ENCODE results near the gene CACNA2D2. TPM values are rescaled to one million over a fixed set of nuclear protein-coding genes. Genes with fewer than 3 reads are reported as not detected.
A peak's percentile ranks its signal among the peaks of the same experiment; 100 is the strongest.

Gene CACNA2D2
- total RNA-seq, 4 donors from 2014 or later: 0.19 to 3.6 (median 0.94) TPM

DNA sequence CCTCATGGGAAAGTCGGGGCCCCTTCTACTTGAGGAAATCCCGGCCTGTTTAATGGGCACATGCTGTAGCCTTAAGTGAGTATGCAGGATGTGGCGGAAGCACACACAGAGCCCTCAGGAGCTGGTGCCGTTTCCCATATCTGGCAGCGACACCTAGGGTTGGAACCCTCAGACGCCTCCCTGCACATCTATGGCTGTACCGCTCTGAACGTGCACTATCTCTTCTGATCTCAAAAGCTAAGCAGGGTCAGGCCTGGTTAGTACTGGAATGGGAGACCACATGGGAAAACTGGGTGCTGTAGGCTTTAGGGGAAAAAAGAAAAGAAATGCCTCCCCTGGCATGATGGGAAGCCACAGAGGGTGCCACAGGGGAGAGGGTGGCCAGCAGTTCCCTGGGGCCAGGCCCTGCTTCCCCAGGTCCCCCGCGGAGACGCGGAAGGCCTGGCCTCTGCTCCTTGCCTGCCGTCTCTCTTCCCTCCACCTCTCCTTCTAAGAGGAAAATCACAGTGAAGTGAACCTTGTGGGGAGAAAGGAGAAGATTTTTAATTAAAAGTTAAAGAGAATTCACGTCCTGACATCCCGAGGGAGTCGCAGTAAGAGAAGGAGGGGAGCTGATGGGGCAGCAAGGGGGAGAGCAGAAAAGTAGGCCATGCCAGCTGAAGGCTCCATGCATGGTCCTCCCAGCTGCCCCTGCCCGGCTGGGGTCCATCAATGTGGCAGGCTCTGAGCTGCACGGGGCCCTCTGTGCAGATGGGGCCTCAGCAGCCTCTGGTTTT is 83.7 kb downstream of the CACNA2D2 start:
- ATAC-seq (ENCODE audit: low FRiP score): no peak
- DNase-seq (ENCODE audit: low spot score): no peak
- TF ChIP-seq, protein P1, sequence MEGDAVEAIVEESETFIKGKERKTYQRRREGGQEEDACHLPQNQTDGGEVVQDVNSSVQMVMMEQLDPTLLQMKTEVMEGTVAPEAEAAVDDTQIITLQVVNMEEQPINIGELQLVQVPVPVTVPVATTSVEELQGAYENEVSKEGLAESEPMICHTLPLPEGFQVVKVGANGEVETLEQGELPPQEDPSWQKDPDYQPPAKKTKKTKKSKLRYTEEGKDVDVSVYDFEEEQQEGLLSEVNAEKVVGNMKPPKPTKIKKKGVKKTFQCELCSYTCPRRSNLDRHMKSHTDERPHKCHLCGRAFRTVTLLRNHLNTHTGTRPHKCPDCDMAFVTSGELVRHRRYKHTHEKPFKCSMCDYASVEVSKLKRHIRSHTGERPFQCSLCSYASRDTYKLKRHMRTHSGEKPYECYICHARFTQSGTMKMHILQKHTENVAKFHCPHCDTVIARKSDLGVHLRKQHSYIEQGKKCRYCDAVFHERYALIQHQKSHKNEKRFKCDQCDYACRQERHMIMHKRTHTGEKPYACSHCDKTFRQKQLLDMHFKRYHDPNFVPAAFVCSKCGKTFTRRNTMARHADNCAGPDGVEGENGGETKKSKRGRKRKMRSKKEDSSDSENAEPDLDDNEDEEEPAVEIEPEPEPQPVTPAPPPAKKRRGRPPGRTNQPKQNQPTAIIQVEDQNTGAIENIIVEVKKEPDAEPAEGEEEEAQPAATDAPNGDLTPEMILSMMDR (IDR thresholded peaks at IDR 0.05): no peak

DNA sequence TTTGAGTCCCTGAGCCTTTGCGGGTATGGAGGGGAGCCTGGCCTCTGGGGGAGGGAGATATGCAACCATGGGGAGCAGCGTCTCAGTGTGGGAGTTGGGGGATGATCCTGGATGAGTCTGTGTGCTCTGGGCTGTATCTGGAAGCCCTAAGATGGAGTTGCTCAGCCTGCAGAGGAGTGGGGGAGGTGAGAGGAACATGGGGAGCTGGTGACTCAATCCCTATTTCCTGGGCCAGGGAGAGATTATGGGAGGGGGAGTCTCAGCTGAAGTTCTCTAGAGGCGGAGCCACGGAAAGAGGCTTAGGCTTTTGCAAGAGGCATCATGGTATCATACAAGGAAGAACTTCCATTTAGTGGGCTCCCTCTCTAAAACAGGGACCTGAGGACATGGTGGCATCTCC is 84.6 kb downstream of the CACNA2D2 start:
- TF ChIP-seq, protein P1 (IDR thresholded peaks at IDR 0.05): no peak
- ATAC-seq (ENCODE audit: low FRiP score) (peak; percentile 52), DNase-seq (ENCODE audit: low spot score) (no peak)

DNA sequence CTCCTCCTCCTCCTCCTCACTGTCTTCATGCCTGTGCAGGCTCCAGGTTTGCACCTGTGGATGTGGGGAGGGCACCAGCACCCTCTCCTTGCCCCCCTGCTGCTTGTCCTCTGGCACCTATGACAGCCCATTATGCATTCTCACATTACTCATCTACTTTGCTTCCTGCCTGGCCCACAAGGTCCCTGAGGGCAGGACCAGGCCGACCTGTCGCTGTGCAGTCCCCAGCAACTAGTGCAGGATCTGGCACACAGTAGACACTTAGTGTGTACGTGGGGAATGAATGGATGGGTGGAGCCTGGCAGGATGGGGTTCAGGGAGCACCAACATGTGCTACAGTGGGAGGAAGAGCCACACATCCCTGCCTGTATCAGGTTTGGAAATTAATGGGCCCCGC is 85.8 kb downstream of the CACNA2D2 start:
- DNase-seq (ENCODE audit: low spot score) (no peak), ATAC-seq (ENCODE audit: low FRiP score) (no peak)
- TF ChIP-seq, protein P1 (IDR thresholded peaks at IDR 0.05): no peak

DNA sequence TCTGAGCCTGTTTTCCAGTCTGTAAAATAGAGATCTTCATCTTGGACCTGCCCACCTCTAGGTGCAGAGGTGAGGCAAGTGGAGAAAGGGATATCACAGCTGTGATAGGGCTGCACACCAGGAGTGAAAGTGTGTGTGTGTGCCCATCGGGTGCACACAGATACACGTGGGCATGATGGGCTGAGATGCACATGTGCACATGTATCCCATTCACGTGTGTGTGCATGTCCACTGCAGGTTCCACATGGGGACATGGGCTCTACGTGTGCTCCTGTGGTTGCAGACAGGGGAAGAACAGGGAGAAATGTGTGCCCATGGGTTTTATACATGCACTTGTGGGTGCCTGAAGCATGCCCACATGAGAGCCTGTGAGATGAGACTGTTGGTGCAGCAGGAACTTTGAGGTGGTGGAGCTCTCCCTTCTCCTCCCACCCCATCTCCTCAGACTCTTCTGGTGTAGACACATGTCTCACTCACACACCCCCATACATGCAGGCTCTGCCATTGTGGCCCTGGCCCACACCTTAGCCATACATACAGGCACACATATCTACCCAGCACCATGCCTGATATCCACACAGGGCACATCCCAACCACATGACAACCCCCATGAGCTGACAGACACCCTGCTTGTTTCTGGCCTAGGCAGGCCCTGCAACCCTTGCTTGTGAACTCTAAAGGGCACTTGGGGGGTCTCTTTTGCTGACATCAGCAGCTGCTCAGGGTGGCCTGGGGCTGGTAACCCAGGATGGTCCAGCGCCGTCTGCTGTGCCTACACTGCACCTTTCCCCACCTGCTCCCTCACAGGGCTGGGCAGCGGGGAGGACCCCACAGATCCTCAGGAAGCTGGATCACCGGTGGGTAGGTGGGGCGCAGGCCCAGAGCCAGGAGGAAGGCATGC is 86.4 kb downstream of the CACNA2D2 start:
- DNase-seq (ENCODE audit: low spot score): no peak
- TF ChIP-seq, protein P1 (IDR thresholded peaks at IDR 0.05): no peak
- no peak for ATAC-seq (ENCODE audit: low FRiP score)

DNA sequence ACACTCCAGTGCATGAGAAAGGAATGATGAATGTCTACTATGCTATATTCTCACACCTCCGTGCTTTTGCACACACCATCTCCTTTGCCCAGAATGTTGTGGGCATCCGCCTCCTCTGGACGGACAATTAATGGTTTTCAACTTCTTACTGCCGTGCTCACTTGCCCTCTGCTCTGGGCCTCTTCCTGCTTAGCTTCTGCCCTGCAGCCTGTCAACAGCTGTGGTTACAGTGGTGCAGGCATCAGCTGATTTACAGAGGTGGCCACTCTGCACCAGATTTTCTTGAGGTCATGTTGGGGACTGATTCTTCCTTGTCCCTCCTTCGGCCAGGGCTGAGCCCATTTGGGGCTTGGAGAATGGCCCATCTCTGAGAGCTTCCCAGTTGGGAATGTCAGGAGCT is 87.6 kb downstream of the CACNA2D2 start:
- ATAC-seq (ENCODE audit: low FRiP score): no peak
- TF ChIP-seq, protein P1 (IDR thresholded peaks at IDR 0.05): no peak
- DNase-seq (ENCODE audit: low spot score): no peak

DNA sequence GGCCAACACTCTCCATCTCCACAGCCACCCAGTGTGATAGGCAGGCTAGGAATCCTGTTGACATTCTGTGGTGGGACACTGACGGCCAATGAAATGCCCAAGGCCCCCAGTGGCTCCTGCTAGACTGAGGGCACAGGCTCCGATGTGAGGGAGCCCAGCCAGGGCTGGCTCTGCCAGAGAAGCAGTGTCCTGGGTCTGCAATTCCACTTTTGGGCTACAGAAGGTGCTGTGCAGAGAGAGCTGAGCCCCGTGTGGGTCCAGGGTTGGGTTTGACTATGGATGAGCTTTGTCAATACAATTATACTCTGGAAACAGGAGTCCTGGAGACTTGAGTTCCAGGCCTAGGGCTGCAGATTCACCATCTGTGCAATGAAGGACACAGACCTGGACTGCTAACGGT is 88.4 kb downstream of the CACNA2D2 start:
- no peak for ATAC-seq (ENCODE audit: low FRiP score)
- TF ChIP-seq, protein P1 (IDR thresholded peaks at IDR 0.05): no peak

More for the DNA sequence above, 88.4 kb downstream of the CACNA2D2 start:
- DNase-seq (ENCODE audit: low spot score): no peak
